Measurements from ENCODE around the gene CXorf49B.

CXorf49B gene

GRCh38 chrX:71815906-71816156, 52.7 kb downstream of the CXorf49B start:
- no peak for DNase-seq (ENCODE audit: low read depth in 3 of 3)
